Mammary epithelial cell (primary cell): ENCODE measurements around the gene ATRIP.

Source experiments
- CTCF ChIP-seq, 2 donors: IDR thresholded peaks in 1 of 2; conservative IDR thresholded peaks in 1 of 2; 2 replicates each; pipeline ENCODE4 v1.5.1; 2011 to 2012; ENCODE audit warnings: inconsistent platforms in 2 of 2, low read length in 2 of 2, mild to moderate bottlenecking in 2 of 2, control low read depth in 1 of 2, low read depth in 1 of 2; ENCODE audit not compliant: insufficient read depth in 1 of 2; ENCODE audit errors: extremely low read depth in 1 of 2
- EZH2 ChIP-seq: IDR thresholded peaks from 2 replicates; pipeline ENCODE4 v1.6.1; 2012; ENCODE audit warnings: low read length, inconsistent platforms, borderline replicate concordance

- no peak for TF ChIP-seq CTCF (conservative IDR thresholded peaks at IDR 0.05 in 1 of 2, IDR thresholded peaks at IDR 0.05 in 1 of 2; ENCODE audit: extremely low read depth in 1 of 2, insufficient read depth in 1 of 2, low read depth in 1 of 2, low read length in 2 of 2)
- TF ChIP-seq EZH2: no peak
Measured at GRCh38 chr3:48412375-48413001, 34.0 kb upstream of the ATRIP start.
